CD14-positive monocyte (primary cell): ENCODE data around the gene RIT2. TPM values are rescaled to one million over a fixed set of nuclear protein-coding genes. Genes with fewer than 3 reads are reported as not detected.

ENCODE experiments used
- DNase-seq, 3 donors: peaks; one replicate each; pipeline ENCODE4 v3.0.0-alpha.2; 2011 to 2022
- H2AFZ ChIP-seq: 2 replicates; pipeline ENCODE4 v1.6.0; 2012; ENCODE audit warnings: mild to moderate bottlenecking, low read depth, low read length, inconsistent platforms; ENCODE audit not compliant: insufficient read depth, poor library complexity, severe bottlenecking
- H3K27ac ChIP-seq, 2 donors: 1 replicate in 1 of 2; 2 replicates in 1 of 2; pipeline ENCODE4 v1.5.1; 2012 to 2013; ENCODE audit warnings: low read length in 2 of 2, control low read depth in 1 of 2, inconsistent platforms in 1 of 2, low read depth in 1 of 2, mild to moderate bottlenecking in 1 of 2
- H3K27me3 ChIP-seq, 2 donors: one replicate each; pipeline versions ENCODE4 v1.6.0 to v1.6.1; 2011 to 2013; ENCODE audit warnings: low read length in 2 of 2; ENCODE audit not compliant: control insufficient read depth in 2 of 2, insufficient read depth in 2 of 2
- H3K36me3 ChIP-seq, 2 donors: replicated peaks in 1 of 2; 1 replicate in 1 of 2; 2 replicates in 1 of 2; pipeline versions ENCODE4 v1.5.1 to v1.6.1; 2012 to 2013; ENCODE audit warnings: low read length in 2 of 2, control low read depth in 1 of 2, inconsistent platforms in 1 of 2, mild to moderate bottlenecking in 1 of 2; ENCODE audit not compliant: insufficient read depth in 2 of 2, control insufficient read depth in 1 of 2
- H3K4me1 ChIP-seq, 2 donors: 1 replicate in 1 of 2; 2 replicates in 1 of 2; pipeline versions ENCODE4 v1.5.1 to v1.6.1; 2012 to 2013; ENCODE audit warnings: low read length in 2 of 2, control low read depth in 1 of 2, inconsistent platforms in 1 of 2, mild to moderate bottlenecking in 1 of 2, moderate library complexity in 1 of 2; ENCODE audit not compliant: insufficient read depth in 2 of 2, control insufficient read depth in 1 of 2
- H3K4me2 ChIP-seq: replicated peaks from 2 replicates; pipeline ENCODE3; 2012; ENCODE audit warnings: low read length, moderate library complexity, mild to moderate bottlenecking; ENCODE audit not compliant: poor library complexity, severe bottlenecking; ENCODE audit errors: extremely low read depth
- H3K4me3 ChIP-seq, 3 experiments: fragments of 200-600 bp in 1 of 3; sonication (generic) in 1 of 3; replicated peaks in 1 of 3; 1 replicate in 2 of 3; 2 replicates in 1 of 3; pipeline ENCODE4 v1.5.1; 2011 to 2013; ENCODE audit warnings: low read length in 3 of 3, mild to moderate bottlenecking in 3 of 3, control low read depth in 2 of 3, low read depth in 2 of 3, inconsistent platforms in 1 of 3, moderate library complexity in 1 of 3
- H3K79me2 ChIP-seq: 2 replicates; pipeline ENCODE4 v1.6.0; 2012; ENCODE audit warnings: mild to moderate bottlenecking, control low read depth, inconsistent platforms, low read length, moderate library complexity; ENCODE audit not compliant: insufficient read depth
- H3K9ac ChIP-seq: 2 replicates; pipeline ENCODE4 v1.6.0; 2017; ENCODE audit warnings: low read length, mild to moderate bottlenecking; ENCODE audit not compliant: insufficient read depth, poor library complexity, severe bottlenecking
- H3K9me3 ChIP-seq, 2 donors: replicated peaks in 1 of 2; 1 replicate in 1 of 2; 2 replicates in 1 of 2; pipeline versions ENCODE4 v1.5.1 to v1.6.1; 2012 to 2013; ENCODE audit warnings: low read length in 2 of 2, control low read depth in 1 of 2; ENCODE audit not compliant: control insufficient read depth in 1 of 2, insufficient read depth in 1 of 2
- H4K20me1 ChIP-seq: 2 replicates; pipeline ENCODE4 v1.6.0; 2012; ENCODE audit warnings: mild to moderate bottlenecking, low read length, control low read depth, moderate library complexity; ENCODE audit not compliant: insufficient read depth
- H3K27ac Mint-ChIP-seq, 7 donors: one replicate each; pipeline ENCODE4 v1.8.0; 2020; ENCODE audit warnings: mild to moderate bottlenecking in 7 of 7, mixed read lengths in 7 of 7, moderate library complexity in 6 of 7, inconsistent platforms in 2 of 7
- H3K27me3 Mint-ChIP-seq, 3 donors: one replicate each; pipeline ENCODE4 v1.8.0; 2021 to 2022; ENCODE audit warnings: low read depth in 3 of 3, mild to moderate bottlenecking in 3 of 3, mixed read lengths in 3 of 3, moderate library complexity in 3 of 3, inconsistent platforms in 1 of 3
- H3K36me3 Mint-ChIP-seq, 2 donors: one replicate each; pipeline ENCODE4 v1.8.0; 2020; ENCODE audit warnings: mixed read lengths in 2 of 2, inconsistent platforms in 1 of 2, mild to moderate bottlenecking in 1 of 2
- H3K4me1 Mint-ChIP-seq: one replicate; pipeline ENCODE4 v1.8.0; 2020; ENCODE audit warnings: mild to moderate bottlenecking, mixed read lengths
- H3K4me3 Mint-ChIP-seq, 2 donors: one replicate each; pipeline ENCODE4 v1.8.0; 2020; ENCODE audit warnings: mild to moderate bottlenecking in 2 of 2, mixed read lengths in 2 of 2, moderate library complexity in 1 of 2
- H3K9me3 Mint-ChIP-seq, 7 donors: one replicate each; pipeline ENCODE4 v1.8.0; 2020 to 2022; ENCODE audit warnings: mixed read lengths in 7 of 7, mild to moderate bottlenecking in 6 of 7, moderate library complexity in 6 of 7, inconsistent platforms in 2 of 7
- CTCF ChIP-seq: fragments of 200-600 bp; IDR thresholded peaks from one replicate; pipeline ENCODE4 v1.8.0; 2022; ENCODE audit warnings: antibody characterized with exemption, mild to moderate bottlenecking
- WGBS: methylation state at CpG from one replicate; pipeline ENCODE4 v1.1.5; 2013; ENCODE audit warnings: missing lambda C conversion rate; ENCODE audit not compliant: insufficient coverage; 5-methylcytosine and 5-hydroxymethylcytosine counted together
- intact Hi-C, 2 donors: fragments of 100-400 bp; cut with micrococcal nuclease; formaldehyde crosslinking; loops; one replicate each; pipeline versions ENCODE4 v1.15.0 to v1.15.1; 2023
- polyA plus RNA-seq, 3 donors: library from polyadenylated mRNA; depleted of rRNA in 1 of 3; unstranded in 2 of 3; stranded (reverse) in 1 of 3; fragments of 300-500 nt in 2 of 3; fragments of >200 nt in 1 of 3; fragmentation: Illumina TruSeq in 2 of 3; gene quantifications; 1 replicate in 2 of 3; 2 replicates in 1 of 3; pipeline ENCODE4 v1.2.3, GENCODE V29; 2012 to 2021

Gene RIT2
- polyA plus RNA-seq, 3 donors = not detected

GRCh38 chr18:42830936-42831335 is 284.5 kb downstream of the RIT2 start:
- Mint-ChIP-seq H3K4me3 (no peak overlapping the region), H3K27me3 (no peaks in the 10 kb centered on the region), H3K27ac (no peak overlapping the region), H3K36me3 (no peaks in the 10 kb centered on the region), H3K4me1 (no peaks in the 10 kb centered on the region), H3K9me3 (peaks cover 0 to 3% (median 0%) of the 10 kb centered on the region in 7 donors)
- no peak for DNase-seq
- Histone ChIP-seq H3K36me3 (no peaks in the 10 kb centered on the region), H3K4me2 (no peak overlapping the region), H3K79me2 (no peaks in the 10 kb centered on the region), H3K27ac (no peak overlapping the region), H3K9me3 (no peaks in the 10 kb centered on the region), H3K9ac (no peak overlapping the region), H3K4me3 (no peak overlapping the region), H3K27me3 (no peaks in the 10 kb centered on the region), H2AFZ (no peak overlapping the region), H4K20me1 (no peaks in the 10 kb centered on the region), H3K4me1 (no peaks in the 10 kb centered on the region)
- intact Hi-C loops = no loop called here
- TF ChIP-seq CTCF = no peak

- Histone ChIP-seq H3K9ac (no peak overlapping the region), H3K36me3 (no peaks in the 10 kb centered on the region), H3K9me3 (no peaks in the 10 kb centered on the region), H3K4me1 (no peaks in the 10 kb centered on the region), H3K4me2 (no peak overlapping the region), H4K20me1 (no peaks in the 10 kb centered on the region), H2AFZ (no peak overlapping the region), H3K27me3 (no peaks in the 10 kb centered on the region), H3K79me2 (no peaks in the 10 kb centered on the region), H3K4me3 (no peak overlapping the region), H3K27ac (no peak overlapping the region)
- intact Hi-C loops = no loop called here
- Mint-ChIP-seq H3K9me3 (peaks cover 0 to 3% (median 0%) of the 10 kb centered on the region in 7 donors), H3K4me3 (no peak overlapping the region), H3K27me3 (no peaks in the 10 kb centered on the region), H3K36me3 (no peaks in the 10 kb centered on the region), H3K4me1 (no peaks in the 10 kb centered on the region), H3K27ac (no peak overlapping the region)
- DNase-seq = no peak
- TF ChIP-seq CTCF = no peak
- WGBS = no CpG with 5 or more reads among the region's 1 CpG
Observed at GRCh38 chr18:42828881-42829280, 286.6 kb downstream of the RIT2 start.
